Middle frontal gyrus (tissue), 1 donor: ENCODE measurements around the gene COL5A1.

Experiments used
- DNase-seq: peaks from one replicate; pipeline ENCODE4 v3.0.0-alpha.2; 2015; ENCODE audit warnings: low spot score; ENCODE audit errors: extremely low spot score

The COL5A1 gene

DNA sequence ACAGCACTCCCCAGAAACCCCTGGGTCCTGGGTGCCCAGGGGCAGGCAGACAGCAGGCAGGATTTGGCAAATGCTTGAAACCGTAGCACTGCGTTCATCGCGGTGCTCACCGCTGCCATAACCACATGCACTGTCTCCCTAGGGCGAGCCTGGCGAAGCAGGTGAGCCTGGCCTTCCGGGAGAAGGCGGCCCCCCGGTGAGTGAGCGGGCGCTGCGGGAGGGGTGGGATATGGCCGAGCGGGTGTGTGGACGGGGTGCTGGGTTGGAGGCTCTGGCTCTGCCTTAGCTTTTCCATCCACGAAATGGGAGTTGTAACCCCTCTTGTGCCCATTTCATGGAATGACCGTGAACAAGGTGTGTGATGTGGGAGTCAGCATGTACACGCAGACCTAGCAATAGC lies 172.2 kb downstream of the COL5A1 start:
- no peak for DNase-seq

DNA sequence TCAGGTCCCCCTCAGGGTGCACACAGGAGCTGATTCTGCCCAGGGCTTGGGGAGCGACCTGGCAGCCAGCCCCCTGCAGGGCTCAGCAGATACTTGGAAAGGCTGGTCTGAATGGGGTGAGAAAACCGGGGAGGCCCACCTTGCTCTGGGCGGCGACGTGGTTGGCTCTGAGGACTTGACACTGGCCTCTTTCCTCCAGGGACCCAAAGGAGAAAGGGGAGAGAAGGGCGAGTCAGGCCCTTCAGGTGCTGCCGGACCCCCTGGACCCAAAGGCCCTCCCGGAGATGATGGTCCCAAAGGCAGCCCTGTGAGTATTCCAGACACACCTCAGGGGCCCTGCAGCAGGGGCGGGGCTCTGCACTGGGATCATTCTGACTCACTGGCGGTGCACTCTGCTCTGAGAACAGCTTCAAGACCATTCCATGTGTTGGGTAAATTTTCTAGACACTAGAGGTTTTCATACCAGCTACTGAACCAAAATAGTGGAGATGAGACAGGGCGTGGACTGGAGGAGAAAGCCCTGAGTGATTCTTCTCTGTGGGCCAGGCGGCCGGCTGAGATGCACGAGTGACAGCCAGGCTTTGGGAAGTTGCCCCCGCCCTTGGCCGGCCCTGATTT lies 173.1 kb downstream of the COL5A1 start:
- no peak for DNase-seq

DNA sequence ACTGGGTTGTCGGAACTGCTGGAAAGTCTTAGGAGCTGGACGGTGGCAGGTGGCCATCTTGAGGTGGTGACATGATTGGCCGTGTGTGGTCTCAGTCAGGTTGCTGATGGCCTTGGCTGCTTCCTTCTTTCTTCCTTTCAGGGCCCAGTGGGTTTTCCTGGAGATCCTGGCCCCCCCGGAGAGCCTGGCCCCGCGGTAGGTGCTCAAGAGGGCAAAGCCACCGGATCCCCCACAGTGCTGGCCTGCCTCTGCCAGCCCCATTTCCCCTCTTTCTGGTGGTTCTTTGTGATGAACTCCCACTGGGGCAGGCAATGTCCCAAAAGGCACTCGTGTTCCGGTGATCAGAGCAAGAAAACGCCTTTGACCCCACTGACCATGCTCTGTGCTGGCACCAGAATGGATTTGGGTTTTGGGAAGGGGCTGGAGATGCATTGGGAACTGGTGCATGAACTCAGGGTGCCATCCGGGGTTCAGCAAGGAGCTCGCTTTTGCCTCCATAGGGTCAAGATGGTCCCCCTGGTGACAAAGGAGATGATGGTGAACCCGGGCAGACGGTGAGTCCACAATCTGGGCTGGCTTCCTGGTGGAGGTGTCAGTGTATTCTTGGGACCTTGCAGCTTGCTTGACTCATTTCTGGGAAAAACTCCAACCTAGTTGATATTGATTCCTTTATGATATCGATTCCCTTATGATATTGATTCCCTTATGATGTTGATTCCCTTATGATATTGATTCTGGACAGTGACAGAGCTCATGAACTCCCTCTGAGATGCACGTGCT lies 174.0 kb downstream of the COL5A1 start:
- DNase-seq = no peak

DNA sequence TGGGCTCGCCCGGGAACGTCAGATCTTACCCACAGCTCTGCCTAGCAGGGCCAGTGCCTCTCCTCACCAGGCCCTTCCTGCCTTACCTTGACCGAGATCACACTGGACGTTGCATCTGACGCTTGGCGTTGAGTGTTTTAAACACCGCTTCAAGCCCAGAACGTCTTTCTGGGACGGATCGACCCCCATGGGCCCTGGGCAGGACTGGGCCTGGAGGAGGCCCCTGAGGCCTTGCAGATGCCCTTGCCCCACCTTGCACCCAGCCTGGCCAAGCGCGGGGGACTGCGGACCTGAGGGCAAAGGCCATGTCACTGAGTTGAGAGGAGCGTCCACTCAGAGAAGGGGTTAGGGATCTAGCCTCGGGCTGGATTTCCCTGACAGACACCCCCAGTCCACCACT lies 174.7 kb downstream of the COL5A1 start:
- DNase-seq = no peak

DNA sequence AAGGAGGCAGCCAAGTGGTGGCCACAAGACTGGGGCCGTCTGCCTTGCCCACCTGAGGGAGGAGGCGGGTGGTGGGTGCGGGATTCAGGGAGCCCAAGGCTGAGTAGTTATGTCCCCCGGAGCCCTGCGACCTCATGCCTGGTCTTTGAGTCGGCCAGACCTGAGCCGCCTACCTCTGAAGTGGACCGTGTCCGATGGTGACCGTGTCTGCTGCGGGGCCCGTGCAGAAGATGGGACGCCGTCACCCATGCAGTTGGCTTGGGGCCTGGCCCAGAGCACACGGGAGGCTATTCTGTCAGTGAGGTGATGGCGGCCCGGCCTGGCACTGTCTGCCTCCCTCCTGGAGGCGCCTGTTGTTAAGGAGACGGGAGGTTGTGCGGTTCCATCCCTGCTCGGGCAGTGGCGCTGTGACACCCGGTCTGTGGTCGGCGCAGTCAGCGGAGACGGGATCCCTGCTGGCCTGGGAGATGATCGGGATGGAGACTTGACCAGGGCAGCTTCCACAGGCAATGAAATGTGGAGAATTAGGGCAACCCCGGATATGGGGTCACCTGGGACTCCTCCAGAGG lies 176.5 kb downstream of the COL5A1 start:
- DNase-seq = no peak

DNA sequence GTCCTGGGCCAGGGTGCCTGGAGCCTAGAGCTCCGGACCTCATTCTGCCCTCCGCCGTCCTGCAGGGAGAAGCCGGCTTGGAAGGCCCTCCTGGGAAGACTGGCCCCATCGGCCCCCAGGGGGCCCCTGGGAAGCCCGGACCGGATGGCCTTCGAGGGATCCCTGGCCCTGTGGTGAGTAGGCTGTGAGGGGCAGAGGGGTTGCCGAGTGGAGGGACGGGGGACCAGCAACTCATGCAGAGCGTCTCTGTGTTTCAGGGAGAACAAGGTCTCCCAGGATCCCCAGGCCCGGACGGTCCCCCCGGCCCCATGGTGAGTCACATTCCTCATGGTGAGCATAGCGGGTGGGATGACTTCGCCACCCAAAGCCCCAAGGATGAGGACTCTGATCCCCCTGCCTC lies 177.0 kb downstream of the COL5A1 start:
- no peak for DNase-seq

DNA sequence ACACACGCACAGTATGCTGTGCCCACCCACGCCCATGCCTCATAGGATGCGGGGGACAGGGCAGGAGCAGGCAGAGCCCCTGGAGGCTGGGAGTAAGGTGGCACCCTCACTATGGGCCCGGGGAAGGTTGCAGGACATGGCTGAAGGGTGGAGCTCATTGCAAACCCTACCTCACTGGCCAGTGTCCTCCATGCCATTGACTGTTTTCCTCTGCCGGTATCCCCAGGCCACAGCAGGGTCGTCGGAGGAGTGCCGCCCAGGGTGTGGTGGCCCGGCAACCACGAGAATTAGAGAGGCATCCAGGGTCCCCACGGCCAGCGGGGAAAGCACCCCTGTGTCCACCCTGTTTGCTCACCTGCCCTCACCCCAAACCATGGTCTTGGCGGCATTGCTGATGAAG lies 179.3 kb downstream of the COL5A1 start:
- DNase-seq = no peak

DNA sequence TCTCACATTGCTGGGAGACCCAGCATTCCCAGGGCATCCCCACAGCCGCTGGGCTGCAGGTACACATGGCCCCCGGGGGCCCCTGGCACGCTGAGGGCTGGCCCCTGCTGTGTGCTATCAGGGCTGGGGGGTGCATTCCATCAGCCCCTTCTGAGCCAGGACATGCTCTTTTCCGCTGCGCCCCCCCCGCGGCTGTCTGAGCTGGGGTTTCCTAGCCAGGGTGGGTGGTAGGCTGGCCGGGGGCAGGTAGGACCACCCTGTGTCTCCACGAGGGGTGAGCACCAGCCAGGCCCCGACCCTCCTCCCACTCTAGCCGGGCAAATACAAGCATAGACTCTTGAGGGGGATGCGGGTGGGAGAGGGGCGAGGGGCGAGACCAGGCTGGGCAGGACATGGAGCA lies 180.9 kb downstream of the COL5A1 start:
- DNase-seq = no peak

DNA sequence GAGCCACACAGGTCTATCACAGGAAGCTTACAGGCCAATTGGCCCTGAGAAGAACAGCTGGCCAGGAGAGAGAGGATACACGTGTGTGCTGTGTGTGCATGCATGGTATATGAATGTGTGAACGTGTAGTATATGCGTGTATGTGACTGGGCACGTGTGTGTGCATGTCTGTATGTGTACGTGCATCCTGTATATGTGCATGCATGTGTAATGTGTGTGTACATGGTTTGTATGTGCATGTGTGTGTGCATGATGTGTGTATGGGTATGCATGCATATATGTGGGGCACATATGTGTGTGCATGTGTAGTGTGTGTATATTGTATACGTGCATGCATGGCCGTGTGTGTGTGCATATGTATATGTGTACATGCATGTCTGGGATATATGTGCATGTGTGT lies 182.0 kb downstream of the COL5A1 start:
- no peak for DNase-seq

DNA sequence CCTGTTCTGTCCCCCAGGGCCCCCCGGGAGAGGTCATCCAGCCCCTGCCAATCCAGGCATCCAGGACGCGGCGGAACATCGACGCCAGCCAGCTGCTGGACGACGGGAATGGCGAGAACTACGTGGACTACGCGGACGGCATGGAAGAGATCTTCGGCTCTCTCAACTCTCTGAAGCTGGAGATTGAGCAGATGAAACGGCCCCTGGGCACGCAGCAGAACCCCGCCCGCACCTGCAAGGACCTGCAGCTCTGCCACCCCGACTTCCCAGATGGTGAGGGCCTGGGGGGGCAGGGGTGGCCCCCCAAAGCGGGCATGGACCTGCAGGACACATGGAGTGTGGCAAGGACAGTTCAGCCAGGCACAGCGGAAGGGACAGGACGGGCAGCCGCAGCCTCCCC lies 183.0 kb downstream of the COL5A1 start:
- DNase-seq = no peak

DNA sequence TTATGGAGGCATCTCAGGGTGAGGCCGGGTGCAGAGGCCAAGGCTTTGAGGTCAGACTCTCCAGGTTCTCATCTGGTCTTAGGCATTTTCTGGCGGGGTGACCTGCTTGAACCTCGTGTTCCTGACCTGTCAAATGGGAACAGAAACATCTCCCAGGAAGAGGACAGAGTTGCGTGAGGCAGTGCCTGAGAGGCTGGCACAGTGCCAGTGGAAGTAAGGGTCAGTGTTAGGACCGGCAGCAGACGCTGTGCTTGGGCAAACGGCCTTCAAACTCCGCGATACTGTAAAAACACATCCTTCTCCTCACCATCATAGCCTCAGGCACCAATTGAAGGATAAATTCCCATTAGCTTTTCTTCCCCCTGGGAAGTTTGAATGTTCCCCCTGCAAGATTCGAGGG lies 183.4 kb downstream of the COL5A1 start:
- no peak for DNase-seq

DNA sequence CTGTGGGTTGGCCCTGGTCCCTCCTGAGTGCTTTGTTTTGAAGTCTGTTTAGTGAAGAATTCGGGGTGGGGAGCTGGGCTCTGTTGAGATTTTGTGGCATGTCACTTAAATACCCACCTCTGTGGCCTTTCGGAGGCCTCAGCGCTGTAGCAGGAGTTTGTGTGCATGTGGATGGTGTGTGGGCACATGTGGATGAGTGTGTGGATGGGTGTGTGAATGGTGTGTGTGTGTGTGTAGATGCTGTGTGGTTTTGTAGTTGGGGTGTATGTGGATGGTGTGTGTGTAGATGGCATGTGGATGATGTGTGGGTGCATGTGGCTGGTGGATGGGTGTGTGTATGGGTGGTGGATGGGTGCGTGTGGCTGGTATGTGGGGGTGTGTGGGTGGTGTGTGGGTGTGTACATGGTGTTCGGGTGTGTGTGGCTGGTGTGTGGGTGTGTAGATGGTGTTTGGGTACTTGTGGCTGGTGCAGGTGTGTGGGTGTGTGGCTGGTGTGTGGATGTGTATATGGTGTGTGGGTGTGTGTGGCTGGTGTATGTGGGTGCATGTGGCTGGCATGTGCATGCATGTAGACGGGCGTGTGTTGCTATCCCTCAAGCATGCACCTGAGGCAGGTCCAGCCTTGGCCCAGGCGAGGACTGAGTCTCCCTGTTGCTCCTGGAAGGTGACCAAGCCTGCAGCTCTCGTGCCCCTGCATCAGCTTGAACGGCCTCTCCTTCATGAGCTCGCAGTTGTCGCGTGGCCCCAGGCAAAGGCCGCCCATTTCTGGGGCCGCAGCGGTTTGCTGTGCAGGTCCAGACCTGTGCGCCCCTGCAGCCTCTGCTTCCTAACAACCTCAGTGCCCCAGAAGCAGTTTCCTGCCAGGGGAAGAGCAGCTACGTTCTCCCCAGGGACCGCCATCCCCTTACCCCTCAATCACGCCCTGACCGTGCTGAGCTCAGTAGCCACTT lies 185.0 kb downstream of the COL5A1 start:
- DNase-seq = no peak

DNA sequence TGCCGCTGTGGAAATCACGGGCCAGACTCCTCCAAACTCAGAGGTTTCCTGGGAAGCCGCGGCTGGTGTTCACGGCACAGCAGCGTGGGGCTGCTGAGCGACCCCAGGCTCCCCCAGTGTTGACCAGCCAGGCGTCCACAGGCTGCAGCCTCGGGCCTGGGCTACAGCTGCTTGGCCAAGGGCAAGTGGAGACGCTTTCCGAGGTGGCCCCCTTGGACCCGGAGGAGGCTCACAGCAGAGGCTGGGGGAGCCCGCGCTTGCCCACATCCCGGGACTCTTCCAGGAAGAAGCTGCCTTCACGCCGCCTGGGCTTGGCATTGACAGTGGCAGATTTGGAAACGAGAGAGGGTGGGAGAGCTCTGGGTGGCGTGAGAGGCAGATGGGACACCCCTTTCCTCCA lies 186.0 kb downstream of the COL5A1 start:
- no peak for DNase-seq

DNA sequence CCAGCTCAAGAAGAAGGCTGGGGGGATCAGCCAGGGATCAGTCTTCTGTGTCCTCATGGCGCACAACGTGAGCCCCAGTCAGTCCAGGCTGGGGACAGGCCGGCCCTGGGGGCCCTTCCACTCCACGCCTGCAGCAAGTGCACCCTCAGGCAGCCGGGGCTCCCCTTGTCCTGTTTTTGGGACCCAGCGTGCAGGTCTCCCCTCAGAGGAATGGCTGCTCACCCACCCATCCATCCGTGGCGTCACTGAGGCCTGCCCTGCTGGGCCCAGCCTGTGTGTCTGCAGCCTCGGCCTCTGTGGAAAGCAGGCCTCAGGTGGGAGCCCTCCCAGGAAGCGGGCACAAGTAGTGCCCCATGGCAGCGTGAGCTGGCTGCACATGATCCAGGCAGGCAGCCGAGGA lies 186.4 kb downstream of the COL5A1 start:
- no peak for DNase-seq

DNA sequence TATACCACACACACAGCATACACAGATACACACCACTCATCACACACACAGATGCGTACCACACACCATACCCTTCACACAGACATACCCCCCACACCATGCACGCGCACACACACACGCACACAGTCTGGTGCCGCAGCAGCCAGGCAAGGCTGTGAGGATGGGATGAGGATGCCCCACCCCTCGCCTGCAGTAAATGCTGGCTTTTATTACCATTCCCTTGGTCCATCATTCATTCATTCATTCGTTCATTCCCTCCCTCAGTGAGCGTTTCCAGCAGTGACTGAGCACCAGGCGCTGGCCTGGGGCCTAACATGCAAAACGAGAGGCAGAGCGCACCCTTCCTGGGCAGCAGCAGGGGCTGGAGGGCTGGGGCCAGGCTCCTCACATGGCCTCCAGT lies 187.3 kb downstream of the COL5A1 start:
- DNase-seq = no peak

DNA sequence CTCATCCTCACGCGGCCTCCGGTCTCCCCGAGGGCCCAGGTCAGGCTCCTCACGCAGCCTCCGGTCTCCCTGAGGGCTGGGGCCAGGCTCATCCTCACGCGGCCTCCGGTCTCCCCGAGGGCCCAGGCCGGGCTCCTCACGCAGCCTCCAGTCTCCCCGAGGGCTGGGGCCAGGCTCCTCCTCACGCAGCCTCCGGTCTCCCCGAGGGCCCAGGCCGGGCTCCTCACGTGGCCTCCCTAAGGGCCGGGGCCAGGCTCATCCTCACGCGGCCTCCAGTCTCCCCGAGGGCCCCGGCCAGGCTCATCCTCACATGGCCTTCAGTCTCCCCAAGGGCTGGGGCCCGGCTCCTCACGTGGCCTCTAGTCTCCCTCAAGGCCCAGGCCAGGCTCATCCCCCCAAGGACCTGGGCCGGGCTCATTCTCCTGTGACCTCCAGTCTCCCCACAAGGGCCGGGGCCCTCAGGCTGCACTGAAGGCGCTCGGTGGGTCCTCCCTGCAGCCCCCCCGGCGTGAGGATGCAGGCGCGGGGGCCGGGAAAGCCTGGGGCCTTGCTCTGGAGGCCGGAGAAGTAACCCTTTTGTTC lies 187.8 kb downstream of the COL5A1 start:
- DNase-seq = no peak

DNA sequence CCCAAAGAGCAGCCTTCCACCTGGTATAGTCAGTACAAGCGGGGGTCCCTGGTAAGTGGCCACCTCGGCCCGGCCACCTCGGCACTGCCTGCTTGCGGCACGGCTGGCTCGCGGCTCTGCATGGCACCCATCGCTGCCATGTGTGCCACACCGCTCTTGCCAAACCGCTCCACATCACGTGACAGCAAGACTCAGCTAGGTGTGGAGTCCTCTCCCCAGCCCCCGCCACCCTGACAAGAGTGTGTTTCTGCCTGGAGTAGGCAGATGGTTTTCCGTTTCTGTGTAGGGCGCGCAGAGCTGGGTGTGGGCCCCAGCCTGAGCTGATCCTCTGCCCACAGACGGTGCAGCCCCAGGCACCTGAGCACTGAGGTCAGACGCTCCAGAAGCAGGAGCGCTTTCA lies 188.5 kb downstream of the COL5A1 start:
- peak; percentile 14 for DNase-seq

DNA sequence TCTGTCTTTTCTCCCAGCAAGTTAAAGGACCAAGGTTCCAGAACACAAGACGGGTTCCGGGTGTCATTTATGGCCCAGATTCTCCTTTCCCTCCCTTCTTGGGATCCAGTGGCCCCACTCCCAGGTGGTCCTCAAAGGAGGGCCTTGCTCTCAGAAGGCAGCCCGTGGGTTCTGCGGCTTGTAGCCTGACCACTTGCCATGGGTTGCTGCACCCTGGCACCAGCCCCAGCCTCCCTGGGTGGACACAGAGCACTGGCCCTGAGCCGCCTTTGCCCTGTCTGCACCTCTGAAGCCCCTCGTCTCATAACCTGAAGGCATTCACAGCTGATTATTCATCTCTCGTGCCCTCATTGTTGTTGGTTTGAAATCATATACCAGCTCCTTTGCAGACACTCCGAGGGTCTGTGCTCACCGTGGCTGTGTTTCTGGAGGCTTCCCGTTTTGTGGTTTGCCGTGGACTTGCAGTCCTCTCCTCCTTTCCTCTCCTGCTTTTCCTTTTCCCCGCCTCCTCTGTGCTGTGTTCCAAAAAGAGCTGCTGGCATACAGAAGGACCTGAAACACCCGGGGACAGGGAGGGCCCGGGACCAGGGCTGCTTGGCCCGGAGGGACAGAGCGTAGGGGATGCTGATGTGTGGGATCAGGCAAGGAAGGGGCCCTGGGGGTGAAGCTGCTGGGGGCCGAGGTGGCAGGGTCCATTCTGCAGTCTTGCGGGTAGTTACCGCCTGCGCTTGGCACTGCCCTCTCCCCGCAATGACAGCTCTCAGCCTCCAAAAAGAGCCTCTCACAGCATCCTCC lies 189.5 kb downstream of the COL5A1 start:
- no peak for DNase-seq

DNA sequence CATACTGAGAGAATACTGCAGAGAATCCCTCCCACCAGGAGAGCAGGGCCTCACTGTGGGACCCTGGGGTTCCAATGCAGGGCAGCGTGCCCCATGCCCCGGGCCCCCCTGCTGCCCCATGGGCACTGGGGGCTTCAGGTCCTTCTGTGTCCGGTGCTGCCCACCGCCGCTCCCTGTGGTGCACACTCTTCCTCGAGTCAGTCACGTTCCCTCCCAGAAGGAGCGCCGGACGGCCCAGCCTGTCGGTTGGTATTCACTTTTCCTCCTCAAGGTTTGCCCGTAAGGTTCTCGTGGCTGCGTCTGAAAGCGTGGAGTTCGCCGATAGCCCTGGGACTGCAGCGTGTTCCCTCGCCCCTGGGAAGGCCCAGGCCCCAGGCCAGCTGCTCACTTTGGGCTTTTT lies 190.9 kb downstream of the COL5A1 start:
- DNase-seq = no peak

DNA sequence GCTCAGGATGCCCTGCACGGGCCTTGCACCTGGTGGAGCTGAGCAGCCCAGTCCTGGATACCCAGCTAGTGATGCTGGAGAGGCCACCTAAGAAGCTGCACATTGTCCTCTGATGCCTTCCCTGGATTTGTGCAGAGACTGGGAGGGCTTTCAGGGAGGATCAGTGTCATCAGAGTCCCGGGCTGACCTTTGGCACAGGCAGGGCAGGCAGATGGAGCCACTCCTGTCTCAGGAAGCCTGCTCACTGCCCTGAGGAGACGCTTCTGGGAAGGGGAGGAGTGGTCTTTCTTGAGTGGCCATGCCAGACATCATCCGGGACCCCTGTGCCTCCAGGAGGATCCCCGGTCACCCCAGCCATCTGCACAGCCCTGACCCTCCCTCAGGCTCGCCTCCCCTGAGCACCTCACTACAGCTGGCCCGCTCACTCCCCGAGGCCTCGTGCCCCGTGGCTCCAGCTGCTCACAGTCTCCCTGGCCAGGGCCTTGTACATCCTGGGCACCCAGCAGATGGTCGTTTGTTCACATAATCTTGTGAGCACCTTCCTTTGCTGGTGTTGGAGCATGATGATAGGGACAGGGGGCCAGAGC lies 191.8 kb downstream of the COL5A1 start:
- no peak for DNase-seq
